GM12874 (cell line): Measurements from ENCODE around the gene USP13.

ENCODE experiments used
- TF ChIP-seq, protein P1 (sequence below): IDR thresholded peaks from 2 replicates; pipeline ENCODE4 v1.5.1; 2011; ENCODE audit warnings: low read depth, mild to moderate bottlenecking, control low read depth, low read length, moderate library complexity; ENCODE audit not compliant: insufficient read depth

USP13 gene

DNA sequence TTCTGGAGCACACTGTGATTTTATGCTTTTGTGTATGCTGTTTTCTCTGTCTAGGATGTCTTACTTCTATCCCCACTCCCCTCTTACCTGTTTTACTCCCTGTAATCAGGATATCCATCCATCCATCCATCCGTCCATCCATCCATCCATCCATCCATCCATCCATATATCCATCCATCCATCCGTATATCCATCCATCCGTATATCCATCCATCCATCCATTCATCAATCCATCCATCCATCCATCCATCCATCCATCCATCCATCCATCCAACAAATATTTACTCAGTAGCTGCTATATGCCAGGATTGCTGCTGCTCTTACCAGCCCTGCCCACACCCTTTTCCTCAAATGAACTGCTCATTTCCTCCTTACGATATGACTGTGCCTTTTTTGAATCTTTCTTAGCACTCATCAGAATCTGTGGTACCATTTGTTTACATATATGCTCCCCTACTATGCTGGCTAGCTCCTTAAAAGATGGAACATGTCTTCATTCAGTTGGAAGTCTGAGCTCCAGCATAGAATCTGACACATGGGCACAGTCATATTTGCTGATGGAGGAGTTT is 35.2 kb downstream of the USP13 start:
- TF ChIP-seq, protein P1, sequence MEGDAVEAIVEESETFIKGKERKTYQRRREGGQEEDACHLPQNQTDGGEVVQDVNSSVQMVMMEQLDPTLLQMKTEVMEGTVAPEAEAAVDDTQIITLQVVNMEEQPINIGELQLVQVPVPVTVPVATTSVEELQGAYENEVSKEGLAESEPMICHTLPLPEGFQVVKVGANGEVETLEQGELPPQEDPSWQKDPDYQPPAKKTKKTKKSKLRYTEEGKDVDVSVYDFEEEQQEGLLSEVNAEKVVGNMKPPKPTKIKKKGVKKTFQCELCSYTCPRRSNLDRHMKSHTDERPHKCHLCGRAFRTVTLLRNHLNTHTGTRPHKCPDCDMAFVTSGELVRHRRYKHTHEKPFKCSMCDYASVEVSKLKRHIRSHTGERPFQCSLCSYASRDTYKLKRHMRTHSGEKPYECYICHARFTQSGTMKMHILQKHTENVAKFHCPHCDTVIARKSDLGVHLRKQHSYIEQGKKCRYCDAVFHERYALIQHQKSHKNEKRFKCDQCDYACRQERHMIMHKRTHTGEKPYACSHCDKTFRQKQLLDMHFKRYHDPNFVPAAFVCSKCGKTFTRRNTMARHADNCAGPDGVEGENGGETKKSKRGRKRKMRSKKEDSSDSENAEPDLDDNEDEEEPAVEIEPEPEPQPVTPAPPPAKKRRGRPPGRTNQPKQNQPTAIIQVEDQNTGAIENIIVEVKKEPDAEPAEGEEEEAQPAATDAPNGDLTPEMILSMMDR: no peak

DNA sequence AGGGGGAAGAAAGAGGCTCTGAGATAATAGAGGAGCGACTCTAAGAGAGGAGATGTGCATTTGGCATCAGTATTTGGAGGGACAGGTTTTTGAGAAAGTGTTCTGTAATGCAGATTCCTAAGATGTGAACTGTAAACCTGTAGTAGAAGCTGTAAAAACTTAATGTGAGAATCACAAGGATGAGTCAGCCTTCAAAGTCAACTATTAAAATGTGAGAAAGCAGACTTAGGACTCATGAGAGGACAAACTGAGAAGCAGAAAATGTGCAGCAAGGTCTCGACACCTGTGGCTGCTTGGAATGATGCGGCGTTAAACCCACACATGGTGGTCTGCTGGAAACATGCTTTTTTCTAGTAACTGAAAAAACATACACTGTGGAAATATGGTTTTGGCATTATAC is 36.0 kb downstream of the USP13 start:
- TF ChIP-seq, protein P1: no peak

DNA sequence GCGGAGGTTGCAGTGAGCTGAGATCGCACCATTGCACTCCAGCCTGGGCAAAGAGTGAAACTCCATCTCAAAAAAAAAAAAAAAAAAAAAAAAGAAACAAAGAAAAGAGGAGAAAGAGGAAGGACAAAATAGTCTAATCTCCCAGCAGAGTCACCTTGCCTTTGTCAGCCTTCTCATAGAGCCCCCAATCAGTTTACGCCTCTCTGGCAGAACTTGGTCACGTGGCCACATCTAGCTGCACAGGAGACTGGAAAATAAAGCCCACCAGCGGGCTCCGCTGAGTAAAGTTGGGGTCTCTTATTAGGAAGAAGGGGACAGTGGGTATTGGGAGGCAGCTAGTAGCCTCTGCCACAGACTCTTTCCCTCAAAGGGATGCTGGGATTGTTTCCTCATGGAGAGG is 41.9 kb downstream of the USP13 start:
- TF ChIP-seq, protein P1: no peak

DNA sequence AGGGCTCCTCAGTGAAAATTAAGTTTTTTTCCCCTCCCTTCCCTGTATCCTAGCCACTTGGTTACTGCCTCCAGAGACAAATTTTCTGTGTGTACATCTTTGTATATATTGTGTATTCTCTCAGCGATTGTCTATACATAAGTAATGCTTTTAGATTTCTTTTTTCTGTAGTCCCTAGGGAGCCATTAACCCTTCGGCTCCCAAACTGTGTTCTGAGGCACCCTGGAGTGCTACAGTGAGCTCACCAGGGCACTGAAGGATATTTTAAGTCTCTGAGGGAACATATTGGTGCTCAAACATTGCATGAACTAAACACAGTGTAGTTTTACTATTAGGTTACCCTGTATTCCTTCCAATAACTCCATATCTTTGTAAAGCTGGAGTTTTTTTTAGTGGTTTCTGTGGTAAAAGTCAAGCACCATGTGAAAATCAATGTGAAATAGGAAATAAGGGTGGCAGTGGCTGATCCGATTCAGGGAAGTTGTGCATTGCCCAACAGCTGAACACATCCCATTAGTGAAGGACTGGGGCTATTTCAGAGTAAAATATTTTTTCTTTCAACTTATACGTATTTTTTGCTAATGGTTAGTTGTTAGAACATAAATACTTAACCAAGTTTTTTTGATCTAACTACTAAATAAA is 43.0 kb downstream of the USP13 start:
- TF ChIP-seq, protein P1: no peak

DNA sequence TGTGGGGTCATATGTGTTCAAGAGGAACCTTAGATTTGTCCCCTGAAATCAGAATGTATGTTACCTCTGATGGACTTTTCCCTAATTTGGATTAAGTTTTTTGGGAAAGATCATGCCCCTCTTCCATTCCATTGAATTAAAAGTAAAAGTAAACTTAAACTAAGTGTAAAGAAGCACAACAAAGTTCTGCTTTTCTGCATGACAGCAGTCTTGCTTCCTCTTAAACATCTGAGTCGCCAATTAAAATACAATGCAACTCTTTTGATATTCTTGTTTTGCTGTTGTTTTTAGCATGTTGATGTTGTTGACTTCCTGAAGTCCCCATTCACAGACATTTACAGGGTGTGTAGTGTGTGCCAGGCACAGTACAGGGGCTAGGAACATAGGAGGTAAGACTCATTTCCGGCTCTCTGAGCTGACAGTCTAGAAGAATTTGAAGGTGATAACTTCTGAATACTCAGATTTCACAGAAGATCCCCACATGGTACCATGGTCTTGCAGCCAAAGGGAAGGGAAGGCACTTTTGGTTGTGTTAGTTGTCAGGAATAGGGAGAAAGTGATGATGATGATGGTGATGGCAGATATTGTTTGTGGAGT is 45.0 kb downstream of the USP13 start:
- TF ChIP-seq, protein P1: no peak

DNA sequence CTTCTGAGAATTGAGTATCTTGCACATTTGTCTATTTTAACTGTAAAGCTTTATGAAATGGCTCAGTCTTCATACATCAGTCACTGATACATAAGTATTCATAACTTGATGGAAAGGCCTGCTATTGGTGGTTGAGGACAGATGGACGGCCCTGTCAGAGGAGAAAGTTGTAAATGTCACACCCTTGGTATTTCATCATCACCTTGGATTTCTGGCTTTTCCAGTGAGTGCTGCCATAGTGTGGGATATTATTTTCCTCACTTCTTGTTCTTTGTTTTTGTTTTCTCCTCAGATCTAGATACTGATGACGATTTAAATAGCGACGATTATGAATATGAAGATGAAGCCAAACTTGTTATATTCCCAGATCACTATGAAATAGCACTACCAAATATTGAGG is 47.9 kb downstream of the USP13 start:
- TF ChIP-seq, protein P1: no peak

DNA sequence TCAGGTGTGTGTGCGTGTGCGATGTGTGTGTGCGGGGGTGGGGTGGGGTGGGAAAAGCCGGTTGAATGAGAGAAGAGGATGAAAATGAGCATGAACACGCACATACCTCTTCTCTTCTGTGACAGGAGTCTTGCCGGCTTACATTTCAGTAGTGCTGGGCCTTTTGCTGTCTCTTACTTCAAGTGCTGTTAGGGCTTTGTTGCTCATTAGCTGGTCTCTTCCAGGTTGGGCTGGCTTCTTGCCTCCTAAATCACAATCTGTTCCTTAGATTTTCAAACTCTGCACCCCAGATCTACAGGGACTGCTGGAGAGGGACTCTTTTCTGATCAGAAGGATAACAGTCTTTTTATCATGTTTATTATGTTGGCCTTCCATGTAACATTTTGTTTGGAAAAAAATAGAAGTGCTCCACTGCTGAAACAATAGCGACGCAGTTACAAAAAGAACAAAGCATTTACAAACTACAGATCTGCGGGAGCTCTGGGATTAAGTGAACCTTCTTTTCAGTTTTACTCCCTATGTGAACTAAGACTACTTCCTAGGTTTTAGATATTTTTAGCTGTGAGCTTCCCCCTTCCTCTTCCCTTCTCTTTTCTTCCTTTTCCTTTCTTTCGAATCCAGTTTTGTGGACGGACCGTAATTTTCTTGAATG is 48.5 kb downstream of the USP13 start:
- TF ChIP-seq, protein P1: no peak
